GM12878 (cell line): ENCODE measurements around the gene MYO18B. TPM values are rescaled to one million over a fixed set of nuclear protein-coding genes. Genes with fewer than 3 reads are reported as not detected.

Experiments used
- ATF3 ChIP-seq: IDR thresholded peaks from 2 replicates; pipeline ENCODE4 v1.6.1; 2011; ENCODE audit warnings: low read depth, mild to moderate bottlenecking, low read length, moderate library complexity, borderline replicate concordance; ENCODE audit errors: extremely low read depth
- BACH1 ChIP-seq: fragments of 450-650 bp; IDR thresholded peaks from 2 replicates; pipeline ENCODE4 v1.6.1; 2017; ENCODE audit warnings: mild to moderate bottlenecking, borderline replicate concordance
- BRCA1 ChIP-seq: IDR thresholded peaks from 2 replicates; pipeline ENCODE4 v1.6.1; 2011; ENCODE audit warnings: low read depth, low read length, improper control_type of control experiment
- CEBPB ChIP-seq, 2 experiments: fragments of 150-350 bp in 1 of 2; IDR thresholded peaks; 2 replicates each; pipeline ENCODE4 v1.6.1; 2012 to 2014; ENCODE audit warnings: low read depth in 2 of 2, low read length in 2 of 2, borderline replicate concordance in 1 of 2, inconsistent platforms in 1 of 2
- CHD2 ChIP-seq: IDR thresholded peaks from 2 replicates; pipeline ENCODE4 v1.6.1; 2011; ENCODE audit warnings: low read depth, low read length, improper control_type of control experiment, borderline replicate concordance
- CHD4 ChIP-seq: fragments of 200-600 bp; sonication (generic); IDR thresholded peaks from 2 replicates; pipeline ENCODE4 v1.6.1; 2016; ENCODE audit warnings: mild to moderate bottlenecking
- CREM ChIP-seq: IDR thresholded peaks from 2 replicates; pipeline ENCODE4 v1.6.1; 2014; ENCODE audit warnings: antibody characterized with exemption, low read depth
- CTCF ChIP-seq, 3 experiments: IDR thresholded peaks in 2 of 3; conservative IDR thresholded peaks in 1 of 3; 2 replicates each; pipeline ENCODE4 v1.5.1; 2011; ENCODE audit warnings: low read depth in 3 of 3, low read length in 3 of 3, mild to moderate bottlenecking in 3 of 3, control low read depth in 2 of 3, moderate library complexity in 2 of 3, inconsistent platforms in 1 of 3, mixed read lengths in 1 of 3; ENCODE audit not compliant: control insufficient read depth in 2 of 3, insufficient read depth in 1 of 3; ENCODE audit errors: extremely low read depth in 1 of 3
- EED ChIP-seq: sonication (generic); IDR thresholded peaks from 2 replicates; pipeline ENCODE4 v1.6.1; 2016; ENCODE audit warnings: antibody characterized with exemption, low read depth
- ETV6 ChIP-seq, 2 experiments: fragments of 450-650 bp in 1 of 2; IDR thresholded peaks in 1 of 2; conservative IDR thresholded peaks in 1 of 2; 2 replicates each; pipeline ENCODE4 v1.6.1; 2014; ENCODE audit warnings: antibody characterized with exemption in 1 of 2, borderline replicate concordance in 1 of 2, low read depth in 1 of 2, mild to moderate bottlenecking in 1 of 2, moderate library complexity in 1 of 2
- JUND ChIP-seq: IDR thresholded peaks from 2 replicates; pipeline ENCODE4 v1.6.1; 2012; ENCODE audit warnings: low read depth, mild to moderate bottlenecking, low read length, improper control_type of control experiment, moderate library complexity
- KDM1A ChIP-seq: fragments of 200-600 bp; sonication (generic); IDR thresholded peaks from 2 replicates; pipeline ENCODE4 v1.6.1; 2016; ENCODE audit warnings: borderline replicate concordance
- LARP7 ChIP-seq: fragments of 450-650 bp; IDR thresholded peaks from 2 replicates; pipeline ENCODE4 v1.6.1; 2017; ENCODE audit warnings: mild to moderate bottlenecking
- NFYA ChIP-seq: IDR thresholded peaks from 2 replicates; pipeline ENCODE4 v1.6.1; 2011; ENCODE audit warnings: low read depth, mild to moderate bottlenecking, low read length, improper control_type of control experiment, borderline replicate concordance
- NR2C2 ChIP-seq: IDR thresholded peaks from 2 replicates; pipeline ENCODE4 v1.6.1; 2011; ENCODE audit warnings: borderline replicate concordance, low read depth; ENCODE audit not compliant: control insufficient read depth, insufficient read length
- RB1 ChIP-seq: fragments of 450-650 bp; formaldehyde crosslinking; IDR thresholded peaks from 2 replicates; pipeline ENCODE4 v1.6.1; 2017; ENCODE audit warnings: mild to moderate bottlenecking, borderline replicate concordance
- RBBP5 ChIP-seq: fragments of 200-600 bp; sonication (generic); conservative IDR thresholded peaks from 2 replicates; pipeline ENCODE4 v1.6.1; 2016
- RELA ChIP-seq: fragments of 450-650 bp; IDR thresholded peaks from 2 replicates; pipeline ENCODE4 v1.8.0; 2014; ENCODE audit warnings: borderline replicate concordance; ENCODE audit not compliant: partially characterized antibody
- SREBF1 ChIP-seq: IDR thresholded peaks from 2 replicates; pipeline ENCODE4 v1.6.1; 2012; ENCODE audit warnings: mild to moderate bottlenecking, low read length
- ZNF217 ChIP-seq: fragments of 450-650 bp; IDR thresholded peaks from 2 replicates; pipeline ENCODE4 v1.6.1; 2017; ENCODE audit warnings: antibody characterized with exemption, mild to moderate bottlenecking
- ZNF687 ChIP-seq: fragments of 450-650 bp; IDR thresholded peaks from 2 replicates; pipeline ENCODE4 v1.6.1; 2017; ENCODE audit warnings: mild to moderate bottlenecking, moderate library complexity
- polyA plus RNA-seq, 11 experiments: library from polyadenylated mRNA; depleted of rRNA in 4 of 11; unstranded in 6 of 11; stranded (reverse) in 5 of 11; fragments of >200 nt; fragmentation: Nextera tagmentation in 4 of 11; fragmentation: Illumina TruSeq in 1 of 11; extraction: Ambion mirVana in 4 of 11; extraction: Trizol in 1 of 11; gene quantifications; 1 replicate in 1 of 11; 2 replicates in 10 of 11; pipeline versions ENCODE4 v1.2.1 to v1.2.3, GENCODE V29; 2011 to 2016; ENCODE audit warnings: inconsistent platforms in 2 of 11, missing spikeins in 2 of 11, low read depth in 1 of 11
- total RNA-seq, 4 experiments: library from RNA; depleted of rRNA in 3 of 4; stranded (reverse); fragments of >200 nt in 3 of 4; fragmentation: Illumina TruSeq in 1 of 4; extraction: Trizol in 1 of 4; gene quantifications; 2 replicates each; pipeline versions ENCODE4 v1.2.1 to v1.2.3, GENCODE V29; 2013 to 2021
- TF ChIP-seq, protein P1 (sequence below): fragments of 450-650 bp; IDR thresholded peaks from 2 replicates; pipeline ENCODE4 v1.6.1; 2017; ENCODE audit warnings: mild to moderate bottlenecking, low read depth, inconsistent platforms; ENCODE audit not compliant: poor library complexity, severe bottlenecking

Gene MYO18B
- total and polyA plus RNA-seq, 10 of the 15 experiments (the other 5 are each of a cell fraction or from before 2014, with no cell fraction given) = 0.05 to 2.1 (median 0.51) TPM; not detected in 1

GRCh38 chr22:25749420-25750169 lies 7.6 kb downstream of the MYO18B start (continued):
- TF ChIP-seq BACH1 (peak; percentile 64; the same call in 1 of the 2 replicates), CHD2 (no peak), RBBP5 (no peak), KDM1A (no peak), LARP7 (no peak), ZNF217 (no peak), RB1 (no peak), CHD4 (no peak), ZNF687 (no peak), RELA (no peak), NR2C2 (no peak), EED (no peak; the same call in 1 of the 2 replicates), NFYA (no peak), CEBPB (IDR thresholded peaks at IDR 0.05; ENCODE audit: borderline replicate concordance in 1 of 2, low read depth in 2 of 2, low read length in 2 of 2) (no peak), BRCA1 (no peak), JUND (peak; percentile 76), CREM (peak; percentile 73), SREBF1 (no peak), ETV6 (conservative IDR thresholded peaks at IDR 0.05 in 1 of 2, IDR thresholded peaks at IDR 0.05 in 1 of 2; ENCODE audit: borderline replicate concordance in 1 of 2, low read depth in 1 of 2) (0 out of 4 replicates have a peak, but pooled peaks of 1 of the 2 experiments have one; percentile 55), ATF3 (no peak), CTCF (IDR thresholded peaks at IDR 0.05 in 2 of 3, conservative IDR thresholded peaks at IDR 0.05 in 1 of 3; ENCODE audit: control insufficient read depth in 2 of 3, extremely low read depth in 1 of 3, insufficient read depth in 1 of 3, low read depth in 3 of 3, low read length in 3 of 3) (no peak)
- TF ChIP-seq, protein P1, sequence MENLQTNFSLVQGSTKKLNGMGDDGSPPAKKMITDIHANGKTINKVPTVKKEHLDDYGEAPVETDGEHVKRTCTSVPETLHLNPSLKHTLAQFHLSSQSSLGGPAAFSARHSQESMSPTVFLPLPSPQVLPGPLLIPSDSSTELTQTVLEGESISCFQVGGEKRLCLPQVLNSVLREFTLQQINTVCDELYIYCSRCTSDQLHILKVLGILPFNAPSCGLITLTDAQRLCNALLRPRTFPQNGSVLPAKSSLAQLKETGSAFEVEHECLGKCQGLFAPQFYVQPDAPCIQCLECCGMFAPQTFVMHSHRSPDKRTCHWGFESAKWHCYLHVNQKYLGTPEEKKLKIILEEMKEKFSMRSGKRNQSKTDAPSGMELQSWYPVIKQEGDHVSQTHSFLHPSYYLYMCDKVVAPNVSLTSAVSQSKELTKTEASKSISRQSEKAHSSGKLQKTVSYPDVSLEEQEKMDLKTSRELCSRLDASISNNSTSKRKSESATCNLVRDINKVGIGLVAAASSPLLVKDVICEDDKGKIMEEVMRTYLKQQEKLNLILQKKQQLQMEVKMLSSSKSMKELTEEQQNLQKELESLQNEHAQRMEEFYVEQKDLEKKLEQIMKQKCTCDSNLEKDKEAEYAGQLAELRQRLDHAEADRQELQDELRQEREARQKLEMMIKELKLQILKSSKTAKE = no peak
